Stimulated activated CD8-positive, alpha-beta memory T cell treated with anti-CD3 and anti-CD28 coated beads, Interleukin-15, amount 100 ng/mL, for 1 hour (primary cell): Measurements from ENCODE around the gene NLRP1.

Experiments used
- DNase-seq: peaks from one replicate; pipeline ENCODE4 v3.0.0-alpha.2; 2020; ENCODE audit warnings: low read depth

NLRP1 gene

GRCh38 chr17:5557485-5557884, 26.8 kb downstream of the NLRP1 start:
- DNase-seq = no peak

- no peak for DNase-seq
These were observed 29.1 kb downstream of the NLRP1 start for GRCh38 chr17:5555254-5555653.

DNA sequence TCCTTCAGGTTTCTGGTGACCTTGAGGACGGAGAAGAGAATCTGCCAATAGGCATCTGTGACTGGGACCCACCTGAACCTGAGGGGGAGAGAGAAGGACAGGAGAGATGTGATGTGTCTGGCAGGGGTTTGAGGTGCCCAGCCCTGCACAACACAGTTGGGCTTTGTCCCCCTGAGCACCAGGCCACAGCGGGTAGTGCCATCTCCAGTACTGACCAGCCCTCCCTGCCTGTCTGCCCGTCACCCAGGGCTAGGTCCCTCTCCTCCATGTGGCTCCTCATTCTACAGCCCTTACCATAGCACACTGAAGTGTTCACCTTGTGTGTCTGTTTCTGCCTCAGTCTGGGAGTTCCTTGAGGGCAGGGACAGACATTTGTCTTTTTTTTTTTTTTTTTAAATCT, 30.8 kb downstream of the NLRP1 start:
- no peak for DNase-seq

GRCh38 chr17:5552841-5553240, 31.5 kb downstream of the NLRP1 start:
- no peak for DNase-seq

GRCh38 chr17:5545051-5545987, 39.0 kb downstream of the NLRP1 start:
- DNase-seq = no peak

GRCh38 chr17:5544115-5544514, 40.2 kb downstream of the NLRP1 start:
- DNase-seq = no peak

GRCh38 chr17:5541610-5542202, 42.6 kb downstream of the NLRP1 start:
- DNase-seq = no peak

- DNase-seq = no peak
These were observed 44.0 kb downstream of the NLRP1 start for GRCh38 chr17:5540321-5540720.

- no peak for DNase-seq
These were observed 45.0 kb downstream of the NLRP1 start for GRCh38 chr17:5539286-5539685.

DNA sequence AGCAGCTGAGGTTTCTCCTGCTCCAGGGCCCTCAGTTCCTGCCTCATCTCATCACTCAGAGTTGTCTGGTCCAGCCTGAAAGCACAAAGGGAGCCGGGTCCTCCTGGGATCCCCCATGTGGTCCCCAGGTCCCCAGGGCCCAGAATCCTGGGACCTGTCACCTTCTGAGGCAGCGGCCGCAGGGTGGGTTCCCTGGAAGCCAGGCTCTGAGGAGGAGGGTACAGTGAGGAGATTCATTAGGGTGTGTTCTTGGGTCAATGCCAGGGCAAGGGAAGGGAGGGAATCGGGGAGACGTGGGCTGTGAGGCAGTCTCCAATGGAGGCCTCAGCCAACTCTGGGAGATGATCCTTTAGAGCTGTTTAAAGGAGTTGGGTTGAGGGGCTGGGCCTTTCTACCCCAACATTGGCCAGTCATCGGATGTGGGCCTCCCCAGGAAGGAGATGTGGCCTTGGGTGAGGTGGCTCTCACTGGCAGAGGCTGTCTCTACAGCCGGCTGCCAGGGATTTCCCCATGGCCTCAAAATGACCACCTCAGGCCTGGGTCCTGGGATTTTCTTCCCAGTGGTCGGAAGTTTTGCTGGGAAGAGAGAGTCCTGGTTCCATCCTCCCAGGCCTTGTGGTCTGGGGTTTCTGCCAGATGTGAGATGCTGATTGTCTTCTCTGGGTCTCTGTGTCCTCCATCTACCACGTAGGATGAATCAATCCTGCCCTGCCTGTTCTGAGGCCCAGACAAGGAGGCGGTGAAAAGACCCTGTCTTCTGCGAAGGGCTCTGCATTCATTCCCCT, 47.3 kb downstream of the NLRP1 start:
- DNase-seq = no peak

DNA sequence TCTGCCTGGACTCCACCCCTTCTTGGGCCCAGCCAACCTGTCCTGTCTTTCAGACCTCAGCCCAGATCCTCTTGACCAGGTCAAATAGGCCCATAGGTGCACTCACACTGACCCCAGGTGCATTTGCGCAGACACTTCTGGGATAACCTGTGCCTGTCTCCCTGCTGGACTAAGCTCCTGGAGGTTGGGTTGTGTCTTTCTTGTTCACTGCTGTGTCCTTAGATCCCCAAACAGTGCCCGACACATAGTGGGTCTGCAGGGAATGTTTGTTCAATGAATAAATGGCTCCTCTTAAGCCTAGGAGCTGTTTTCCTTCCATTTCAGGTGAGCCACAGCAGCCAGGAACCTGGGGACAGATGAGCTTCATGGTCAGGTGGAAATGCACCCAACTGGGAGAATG, 48.9 kb downstream of the NLRP1 start:
- no peak for DNase-seq

GRCh38 chr17:5533486-5534315, 50.6 kb downstream of the NLRP1 start:
- DNase-seq = no peak

GRCh38 chr17:5532581-5532980, 51.7 kb downstream of the NLRP1 start:
- no peak for DNase-seq

- DNase-seq = no peak
These were observed 53.3 kb downstream of the NLRP1 start for GRCh38 chr17:5531085-5531418.

DNA sequence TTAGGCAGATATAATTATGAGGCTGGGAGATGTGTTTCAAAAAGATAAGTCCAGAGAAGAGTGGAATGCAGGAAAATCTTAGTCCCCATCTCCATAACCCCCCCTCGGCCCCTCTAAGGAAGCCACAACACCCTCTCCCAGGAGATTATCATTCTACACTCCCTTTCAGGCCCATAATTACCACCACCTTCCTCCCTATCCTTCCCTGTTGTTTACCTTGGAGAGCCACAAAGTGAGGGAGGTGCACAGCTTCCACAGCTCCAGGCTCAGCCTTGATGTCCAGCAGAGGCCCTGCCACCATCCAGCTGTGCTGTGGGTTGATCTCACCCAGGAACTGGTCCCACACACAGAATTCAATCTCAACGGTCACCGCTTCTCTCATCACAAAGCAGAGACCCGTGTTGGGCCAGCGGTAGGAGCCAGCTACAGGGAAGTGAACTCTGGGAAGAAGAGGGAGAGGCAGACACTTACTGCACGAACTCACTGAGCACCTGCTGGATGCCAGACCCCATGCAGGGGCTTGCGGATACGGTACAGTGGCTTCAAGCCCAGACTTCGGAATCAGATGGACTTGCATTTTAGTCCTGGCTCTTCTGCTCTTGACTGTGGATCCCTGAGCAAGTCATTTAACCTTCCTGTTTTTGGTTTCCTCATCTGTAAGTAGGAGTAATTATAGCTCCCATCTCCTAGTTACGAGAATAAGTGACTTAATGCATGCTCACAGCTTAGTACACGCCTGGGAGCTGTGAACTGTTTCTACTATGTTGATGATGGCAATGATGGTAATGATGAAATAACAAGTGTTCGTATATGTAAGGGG, 53.8 kb downstream of the NLRP1 start:
- no peak for DNase-seq

DNA sequence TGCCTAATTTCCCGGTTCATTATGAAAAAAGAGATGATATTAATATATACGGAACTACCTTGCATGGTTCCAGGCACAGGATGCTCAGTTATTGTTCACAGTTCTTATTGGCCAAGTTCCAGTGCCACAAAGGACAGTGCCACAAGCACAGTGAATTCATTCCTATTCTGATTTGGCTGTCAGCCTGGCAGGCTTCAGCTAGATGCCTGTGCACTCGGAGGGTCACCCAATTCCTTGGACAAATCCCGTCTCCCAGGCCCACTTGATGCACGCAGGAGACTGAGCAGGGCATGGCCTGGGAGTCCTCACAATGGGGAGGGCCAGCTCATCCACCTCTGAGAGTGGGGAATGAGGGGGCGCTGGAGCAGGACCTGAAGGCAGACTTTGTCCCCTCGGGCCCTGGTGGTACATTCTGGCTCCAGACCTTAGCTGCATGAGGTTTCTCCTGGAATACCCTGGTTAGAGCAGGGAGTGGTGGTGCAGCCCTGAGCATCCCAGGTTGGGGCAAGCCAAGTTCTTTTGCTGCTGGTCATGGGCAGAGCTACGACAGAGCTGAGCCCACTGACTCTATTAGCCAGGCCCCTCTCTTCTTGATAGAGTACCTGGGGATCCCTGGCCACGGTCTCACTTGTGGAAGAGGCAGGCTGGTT, 56.6 kb downstream of the NLRP1 start:
- DNase-seq = no peak

GRCh38 chr17:5526821-5527598, 57.3 kb downstream of the NLRP1 start:
- no peak for DNase-seq

DNA sequence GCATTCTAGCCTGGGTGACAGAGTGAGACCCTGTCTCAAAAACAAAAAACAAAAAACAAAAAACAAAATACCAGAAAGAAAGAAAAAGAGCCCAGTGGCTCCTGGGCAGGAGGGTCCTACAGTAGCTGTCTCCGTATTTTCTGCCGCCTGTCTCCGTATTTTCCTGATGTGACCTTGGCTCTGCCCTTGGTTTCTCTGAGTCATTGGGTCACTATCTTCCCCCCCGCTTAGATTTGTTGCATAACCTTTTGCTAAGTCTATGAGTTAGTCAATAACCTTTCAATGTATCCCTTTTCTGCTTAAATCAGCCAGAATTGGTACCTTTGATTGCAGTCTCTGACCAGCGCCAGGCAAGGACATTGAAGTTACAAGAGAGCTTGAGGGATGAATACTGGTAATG, 61.1 kb downstream of the NLRP1 start:
- no peak for DNase-seq

DNA sequence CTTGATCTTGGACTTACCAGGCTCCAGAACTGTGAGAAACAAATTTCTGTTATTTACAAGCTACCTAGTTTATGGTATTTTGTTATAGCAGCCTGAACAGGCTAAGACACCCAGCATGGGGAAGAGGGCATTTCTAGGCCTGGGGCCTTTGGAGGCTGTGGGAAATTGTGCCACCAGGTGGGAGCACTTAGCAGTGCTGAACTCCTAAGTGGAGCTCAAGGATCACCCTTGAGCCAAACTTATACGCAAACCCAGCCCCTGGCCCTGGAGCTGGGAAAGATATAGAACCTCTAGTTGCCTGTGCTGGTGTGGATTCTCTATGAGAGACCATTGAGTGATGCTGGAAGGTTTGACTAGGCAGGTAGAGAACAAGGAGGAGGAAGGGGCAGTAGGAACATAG, 61.8 kb downstream of the NLRP1 start:
- DNase-seq = no peak
